ENCODE results near the gene MED26. TPM values are rescaled to one million over a fixed set of nuclear protein-coding genes. Genes with fewer than 3 reads are reported as not detected.

MED26 gene
- total and polyA plus RNA-seq, 2 of the 13 experiments (the other 11 are each of a cell fraction or from before 2014, with no cell fraction given): 3.5 to 3.8 TPM

DNA sequence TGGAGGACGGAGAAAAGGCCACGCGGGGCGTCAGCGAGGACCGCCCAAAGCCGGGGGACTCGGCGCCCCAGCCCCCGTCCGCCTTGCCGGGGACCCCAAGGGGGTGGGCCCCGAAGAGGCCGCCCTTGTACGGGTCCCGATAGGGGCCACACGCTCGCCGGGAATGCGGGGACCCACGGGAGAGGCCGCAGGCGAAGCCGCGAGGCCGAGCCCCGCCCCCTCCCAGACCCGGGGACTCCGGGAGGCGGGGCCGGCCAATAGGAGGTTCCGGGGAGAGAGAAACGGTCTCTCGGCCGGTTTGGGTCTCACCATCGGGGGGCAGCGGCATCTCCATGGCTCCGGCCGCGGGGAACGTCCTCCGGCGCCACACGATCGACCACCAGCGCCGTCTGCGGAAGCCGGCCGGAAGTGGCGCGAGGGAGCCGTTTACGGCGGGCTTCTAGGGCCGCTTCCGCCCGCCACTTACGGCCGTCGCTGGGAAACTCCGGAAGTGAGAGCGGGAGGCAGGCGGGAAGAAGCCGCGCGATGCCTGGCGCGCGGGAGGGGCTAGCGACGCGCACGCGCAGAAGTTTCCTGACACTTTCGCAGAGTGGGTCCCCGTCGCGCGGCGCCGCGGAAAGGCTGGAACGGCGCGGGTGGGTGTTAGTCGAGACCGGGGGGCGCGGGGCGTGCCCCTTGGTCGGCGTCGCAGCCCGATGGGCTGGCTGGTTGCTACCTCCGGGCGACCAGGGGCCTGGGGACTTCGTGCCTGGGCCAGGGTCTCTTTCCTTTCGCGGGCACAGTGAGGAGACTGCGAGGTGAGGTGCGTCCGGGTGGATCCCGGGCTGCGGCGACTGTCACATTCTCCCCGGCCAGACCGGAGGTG is 85.7 kb downstream of the MED26 start, which contains the start of gene CHERP (continued):
- TF ChIP-seq, protein P1, sequence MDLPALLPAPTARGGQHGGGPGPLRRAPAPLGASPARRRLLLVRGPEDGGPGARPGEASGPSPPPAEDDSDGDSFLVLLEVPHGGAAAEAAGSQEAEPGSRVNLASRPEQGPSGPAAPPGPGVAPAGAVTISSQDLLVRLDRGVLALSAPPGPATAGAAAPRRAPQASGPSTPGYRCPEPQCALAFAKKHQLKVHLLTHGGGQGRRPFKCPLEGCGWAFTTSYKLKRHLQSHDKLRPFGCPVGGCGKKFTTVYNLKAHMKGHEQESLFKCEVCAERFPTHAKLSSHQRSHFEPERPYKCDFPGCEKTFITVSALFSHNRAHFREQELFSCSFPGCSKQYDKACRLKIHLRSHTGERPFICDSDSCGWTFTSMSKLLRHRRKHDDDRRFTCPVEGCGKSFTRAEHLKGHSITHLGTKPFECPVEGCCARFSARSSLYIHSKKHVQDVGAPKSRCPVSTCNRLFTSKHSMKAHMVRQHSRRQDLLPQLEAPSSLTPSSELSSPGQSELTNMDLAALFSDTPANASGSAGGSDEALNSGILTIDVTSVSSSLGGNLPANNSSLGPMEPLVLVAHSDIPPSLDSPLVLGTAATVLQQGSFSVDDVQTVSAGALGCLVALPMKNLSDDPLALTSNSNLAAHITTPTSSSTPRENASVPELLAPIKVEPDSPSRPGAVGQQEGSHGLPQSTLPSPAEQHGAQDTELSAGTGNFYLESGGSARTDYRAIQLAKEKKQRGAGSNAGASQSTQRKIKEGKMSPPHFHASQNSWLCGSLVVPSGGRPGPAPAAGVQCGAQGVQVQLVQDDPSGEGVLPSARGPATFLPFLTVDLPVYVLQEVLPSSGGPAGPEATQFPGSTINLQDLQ (CRISPR knock-in tag; IDR thresholded peaks at IDR 0.05): peak; percentile 42; the same call in 1 of the 2 replicates
- TF ChIP-seq MEF2D (CRISPR knock-in tag; IDR thresholded peaks at IDR 0.05) (peak; percentile 74; the same call in 1 of the 2 replicates), SIN3B (IDR thresholded peaks at IDR 0.05; ENCODE audit: low read length) (peak; percentile 54; the same call in 1 of the 2 replicates), ARID4A (CRISPR knock-in tag; IDR thresholded peaks at IDR 0.05; ENCODE audit: borderline replicate concordance) (peak; percentile 95; the same call in 1 of the 2 replicates), ZFP91 (CRISPR knock-in tag; IDR thresholded peaks at IDR 0.05; ENCODE audit: borderline replicate concordance) (peak; percentile 74; the same call in 1 of the 2 replicates), HCFC1 (IDR thresholded peaks at IDR 0.05; ENCODE audit: low read depth, low read length) (peak; percentile 62), SRY (CRISPR knock-in tag; IDR thresholded peaks at IDR 0.05) (peak; percentile 67), CHD2 (IDR thresholded peaks at IDR 0.05; ENCODE audit: low read depth, low read length) (peak; percentile 90), REPIN1 (CRISPR knock-in tag; IDR thresholded peaks at IDR 0.05; ENCODE audit: borderline replicate concordance, low read depth) (peak; percentile 92; the same call in 1 of the 2 replicates)
- TF ChIP-seq, protein P2, sequence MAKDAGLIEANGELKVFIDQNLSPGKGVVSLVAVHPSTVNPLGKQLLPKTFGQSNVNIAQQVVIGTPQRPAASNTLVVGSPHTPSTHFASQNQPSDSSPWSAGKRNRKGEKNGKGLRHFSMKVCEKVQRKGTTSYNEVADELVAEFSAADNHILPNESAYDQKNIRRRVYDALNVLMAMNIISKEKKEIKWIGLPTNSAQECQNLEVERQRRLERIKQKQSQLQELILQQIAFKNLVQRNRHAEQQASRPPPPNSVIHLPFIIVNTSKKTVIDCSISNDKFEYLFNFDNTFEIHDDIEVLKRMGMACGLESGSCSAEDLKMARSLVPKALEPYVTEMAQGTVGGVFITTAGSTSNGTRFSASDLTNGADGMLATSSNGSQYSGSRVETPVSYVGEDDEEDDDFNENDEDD (CRISPR knock-in tag; IDR thresholded peaks at IDR 0.05; ENCODE audit: borderline replicate concordance): peak; percentile 93
- TF ChIP-seq, protein P3, sequence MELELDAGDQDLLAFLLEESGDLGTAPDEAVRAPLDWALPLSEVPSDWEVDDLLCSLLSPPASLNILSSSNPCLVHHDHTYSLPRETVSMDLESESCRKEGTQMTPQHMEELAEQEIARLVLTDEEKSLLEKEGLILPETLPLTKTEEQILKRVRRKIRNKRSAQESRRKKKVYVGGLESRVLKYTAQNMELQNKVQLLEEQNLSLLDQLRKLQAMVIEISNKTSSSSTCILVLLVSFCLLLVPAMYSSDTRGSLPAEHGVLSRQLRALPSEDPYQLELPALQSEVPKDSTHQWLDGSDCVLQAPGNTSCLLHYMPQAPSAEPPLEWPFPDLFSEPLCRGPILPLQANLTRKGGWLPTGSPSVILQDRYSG (CRISPR knock-in tag; IDR thresholded peaks at IDR 0.05): peak; percentile 61
- TF ChIP-seq, protein P4, sequence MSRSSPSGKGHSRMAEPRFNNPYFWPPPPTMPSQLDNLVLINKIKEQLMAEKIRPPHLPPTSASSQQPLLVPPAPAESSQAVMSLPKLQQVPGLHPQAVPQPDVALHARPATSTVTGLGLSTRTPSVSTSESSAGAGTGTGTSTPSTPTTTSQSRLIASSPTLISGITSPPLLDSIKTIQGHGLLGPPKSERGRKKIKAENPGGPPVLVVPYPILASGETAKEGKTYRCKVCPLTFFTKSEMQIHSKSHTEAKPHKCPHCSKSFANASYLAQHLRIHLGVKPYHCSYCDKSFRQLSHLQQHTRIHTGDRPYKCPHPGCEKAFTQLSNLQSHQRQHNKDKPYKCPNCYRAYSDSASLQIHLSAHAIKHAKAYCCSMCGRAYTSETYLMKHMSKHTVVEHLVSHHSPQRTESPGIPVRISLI (CRISPR knock-in tag; IDR thresholded peaks at IDR 0.05; ENCODE audit: borderline replicate concordance): peak; percentile 18; the same call in 1 of the 2 replicates
- TF ChIP-seq, protein P5, sequence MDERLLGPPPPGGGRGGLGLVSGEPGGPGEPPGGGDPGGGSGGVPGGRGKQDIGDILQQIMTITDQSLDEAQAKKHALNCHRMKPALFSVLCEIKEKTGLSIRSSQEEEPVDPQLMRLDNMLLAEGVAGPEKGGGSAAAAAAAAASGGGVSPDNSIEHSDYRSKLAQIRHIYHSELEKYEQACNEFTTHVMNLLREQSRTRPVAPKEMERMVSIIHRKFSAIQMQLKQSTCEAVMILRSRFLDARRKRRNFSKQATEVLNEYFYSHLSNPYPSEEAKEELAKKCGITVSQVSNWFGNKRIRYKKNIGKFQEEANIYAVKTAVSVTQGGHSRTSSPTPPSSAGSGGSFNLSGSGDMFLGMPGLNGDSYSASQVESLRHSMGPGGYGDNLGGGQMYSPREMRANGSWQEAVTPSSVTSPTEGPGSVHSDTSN (CRISPR knock-in tag; IDR thresholded peaks at IDR 0.05): no peak
